NCI-H446 treated with DMSO at 0.1 percent for 48 hours (cell line): ENCODE data around the gene SPTSSA.
"Not testable (repeated sequence)": the region's sequence is repeated elsewhere in the genome, so short reads cannot be mapped to it uniquely, and the experiment has no call there.

Experiments used
- DNase-seq: peaks from one replicate; lab custom pipeline; 2025; lab: John Stamatoyannopoulos, UW

The SPTSSA gene

GRCh38 chr14:34426313-34427295 is 35.4 kb downstream of the SPTSSA start:
- no peak for DNase-seq

GRCh38 chr14:34425095-34425851 is 36.8 kb downstream of the SPTSSA start:
- DNase-seq = no peak

DNA sequence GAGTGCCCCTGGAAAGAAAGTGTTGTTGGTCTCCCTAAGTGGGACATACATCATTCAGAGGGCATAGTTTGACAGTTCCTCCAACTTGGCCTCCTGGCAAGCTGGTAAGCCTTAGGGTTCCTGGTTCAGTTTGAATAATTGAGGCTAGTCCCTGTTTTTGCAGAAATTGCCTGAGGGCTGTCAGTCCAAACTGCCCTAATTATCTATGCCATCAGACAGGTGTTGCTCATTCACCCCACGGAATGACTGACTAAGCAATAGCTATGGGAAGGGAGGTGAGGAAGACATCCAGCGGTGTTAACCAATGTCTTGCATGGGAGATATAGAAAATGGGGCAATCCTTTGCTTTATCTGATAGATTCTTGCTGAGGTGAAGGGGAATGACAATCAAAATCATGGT is 37.6 kb downstream of the SPTSSA start:
- DNase-seq = no peak

GRCh38 chr14:34423445-34423844 is 38.6 kb downstream of the SPTSSA start:
- DNase-seq = no peak

GRCh38 chr14:34420547-34421150 is 41.4 kb downstream of the SPTSSA start:
- DNase-seq = no peak

DNA sequence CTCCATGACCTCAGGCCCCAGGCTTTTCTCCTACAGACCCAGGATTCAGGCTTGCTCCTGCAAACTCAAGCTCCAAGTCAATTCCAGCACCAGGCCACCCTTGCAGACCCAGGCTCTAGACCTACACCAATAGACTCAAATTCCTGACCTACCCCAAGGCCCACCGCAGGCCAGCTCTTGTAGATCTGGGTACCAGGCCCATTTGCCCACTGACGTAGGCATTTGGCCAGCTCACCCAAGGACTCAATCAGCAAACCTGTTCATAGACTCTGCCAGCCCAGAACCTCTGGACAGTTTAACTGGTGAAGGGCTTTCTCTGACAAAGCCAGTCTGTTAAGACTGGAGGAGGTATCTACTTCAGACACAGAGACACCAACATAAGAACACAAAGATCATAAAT is 52.3 kb downstream of the SPTSSA start:
- DNase-seq = no peak

DNA sequence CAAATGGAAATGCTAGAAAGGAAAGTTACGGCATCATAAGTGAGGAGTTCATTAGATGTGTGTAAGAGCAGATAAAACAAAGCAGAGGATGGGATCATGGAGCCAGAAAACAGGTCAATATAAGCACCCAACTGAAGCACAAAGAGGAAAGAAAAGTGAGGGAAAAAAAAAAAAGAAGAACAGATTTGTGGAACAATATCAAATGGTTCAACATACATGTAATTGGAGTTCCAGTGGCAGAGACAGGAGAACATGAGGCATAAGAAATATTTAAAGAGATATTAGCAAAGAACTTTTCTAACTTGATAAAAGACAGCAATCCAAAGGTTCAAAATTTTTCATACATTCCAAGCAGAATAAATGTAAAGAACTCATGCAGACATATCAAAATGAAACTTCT is 54.1 kb downstream of the SPTSSA start:
- no peak for DNase-seq

GRCh38 chr14:34404416-34404815 is 57.6 kb downstream of the SPTSSA start:
- no peak for DNase-seq

DNA sequence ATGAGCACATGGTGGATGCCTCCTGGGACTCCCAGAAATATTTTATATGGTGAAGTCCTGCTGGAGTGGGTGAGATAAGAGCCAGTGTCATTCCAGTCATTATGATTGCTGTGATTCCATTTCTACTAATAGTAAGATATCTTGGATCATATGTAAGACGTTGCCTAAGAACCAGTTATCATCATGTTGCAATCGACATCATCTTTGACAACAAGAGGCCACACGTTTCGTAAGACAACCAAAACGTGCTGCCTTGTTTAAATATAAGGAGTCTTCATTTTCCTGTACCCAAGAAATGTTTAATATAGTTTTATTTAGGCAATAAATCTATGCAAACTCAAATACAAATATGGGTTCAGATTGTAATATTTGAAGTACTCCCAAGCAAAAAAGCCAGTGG is 58.4 kb downstream of the SPTSSA start:
- no peak for DNase-seq

GRCh38 chr14:34398024-34398423 is 64.0 kb downstream of the SPTSSA start:
- DNase-seq = no peak

DNA sequence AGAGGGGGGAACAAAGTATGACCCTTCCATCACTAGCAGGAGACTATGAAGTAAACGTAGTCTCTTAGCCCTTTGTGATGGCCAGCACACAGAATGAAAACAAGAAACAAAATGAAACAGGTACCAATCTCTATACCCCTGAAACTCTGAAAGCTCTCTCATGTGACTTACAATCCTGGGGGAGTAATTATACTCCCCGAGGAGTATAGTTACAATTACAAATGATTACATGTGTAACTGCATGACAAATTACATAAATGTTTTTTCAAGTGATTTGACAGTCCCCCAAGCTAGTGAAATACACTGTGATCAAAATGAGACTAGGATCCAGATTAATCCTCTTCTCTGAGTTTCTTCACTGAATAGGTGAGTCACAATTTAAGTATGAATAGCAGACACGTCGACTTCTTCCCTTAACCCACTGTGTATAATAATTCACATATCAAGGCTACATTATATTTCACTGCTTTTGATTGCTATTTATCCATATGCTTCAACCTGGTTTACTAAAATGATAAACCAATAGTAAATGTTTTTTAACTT is 74.0 kb downstream of the SPTSSA start:
- no peak for DNase-seq

DNA sequence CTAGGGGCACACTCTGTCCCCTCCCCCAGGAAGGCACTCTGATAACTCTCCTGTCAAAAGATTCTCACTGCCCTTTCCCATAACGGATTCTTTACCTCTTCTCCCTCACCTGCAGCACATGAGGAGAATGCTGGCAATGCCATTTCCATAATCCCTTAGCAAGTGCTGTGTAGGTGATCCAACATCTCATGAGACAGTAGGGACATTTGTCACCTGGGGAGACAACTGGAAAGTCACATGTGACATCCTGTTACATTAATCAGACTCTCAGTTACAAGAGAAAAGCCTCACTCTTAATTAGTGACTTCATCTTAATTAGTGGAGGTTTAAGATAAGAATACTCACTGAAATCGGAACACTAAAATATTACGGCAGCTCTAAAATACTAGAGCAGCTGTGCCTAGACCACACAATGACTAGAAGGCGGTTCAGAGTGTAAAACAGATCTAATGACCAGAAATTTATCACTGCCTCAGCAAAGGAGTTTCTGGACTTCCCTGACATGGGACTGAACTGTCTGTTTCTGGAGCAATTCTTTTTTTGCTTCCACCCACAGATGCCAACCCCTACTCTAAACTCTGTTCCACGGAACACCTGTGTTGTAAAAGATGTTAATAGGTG is 75.1 kb downstream of the SPTSSA start:
- DNase-seq = no peak

DNA sequence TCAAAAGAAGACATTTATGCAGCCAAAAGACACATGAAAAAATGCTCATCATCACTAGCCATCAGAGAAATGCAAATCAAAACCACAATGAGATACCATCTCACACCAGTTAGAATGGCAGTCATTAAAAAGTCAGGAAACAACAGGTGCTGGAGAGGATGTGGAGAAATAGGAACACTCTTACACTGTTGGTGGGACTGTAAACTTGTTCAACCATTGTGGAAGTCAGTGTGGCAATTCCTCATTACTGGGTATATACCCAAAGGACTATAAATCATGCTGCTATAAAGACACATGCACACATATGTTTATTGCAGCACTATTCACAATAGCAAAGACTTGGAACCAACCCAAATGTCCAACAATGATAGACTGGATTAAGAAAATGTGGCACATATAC is 76.2 kb downstream of the SPTSSA start:
- not testable (repeated sequence) for DNase-seq

DNA sequence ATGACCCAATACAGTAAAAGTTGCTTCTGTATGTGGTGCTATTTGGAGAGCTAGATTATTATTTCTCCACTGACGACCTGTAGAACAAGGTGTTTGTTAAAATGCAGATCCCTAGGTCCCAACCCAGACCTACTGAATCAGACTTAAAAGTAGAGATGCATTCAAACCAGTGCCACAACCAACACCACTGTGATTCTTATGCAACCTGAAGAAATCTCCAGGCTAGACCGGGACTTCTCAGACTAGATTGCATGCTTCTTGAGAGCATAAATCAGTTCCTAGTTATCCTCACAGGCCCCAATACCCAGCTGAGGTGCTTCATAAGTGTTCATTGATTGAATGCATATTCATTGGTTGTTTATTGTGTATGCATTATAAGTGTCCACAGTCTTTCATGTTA is 78.2 kb downstream of the SPTSSA start:
- no peak for DNase-seq
